Urothelium cell line (cell line): ENCODE data around the gene AIF1L.
A peak's percentile ranks its signal among the peaks of the same experiment; 100 is the strongest.
"Not testable (repeated sequence)": the region's sequence is repeated elsewhere in the genome, so short reads cannot be mapped to it uniquely, and the experiment has no call there.

Experiments used
- DNase-seq: peaks from one replicate; pipeline ENCODE4 v3.0.0; 2011; ENCODE audit warnings: low spot score, mixed read lengths
- FAIRE-seq: peaks from 2 replicates; lab custom pipeline; 2011; peaks lifted over from hg19 to GRCh38; lab: Jason Lieb, UNC

AIF1L gene

DNA sequence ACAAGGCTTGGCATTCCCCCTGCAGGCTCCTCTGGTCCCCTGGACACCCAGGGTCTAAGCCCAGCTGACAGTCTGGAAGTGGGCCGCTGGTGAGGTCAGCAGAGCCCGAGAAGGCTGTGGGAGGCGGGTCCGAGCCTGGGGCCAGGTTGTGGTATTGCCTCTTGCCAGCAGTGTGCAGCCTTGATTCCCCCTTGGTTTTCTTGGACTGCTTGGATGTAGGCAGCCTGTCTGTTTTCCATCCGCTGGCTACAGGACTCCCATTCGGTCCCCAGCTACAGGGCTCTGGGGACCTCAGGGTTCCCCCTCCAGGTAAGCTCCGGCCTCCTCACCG is 1.6 kb downstream of the AIF1L start:
- FAIRE-seq: no peak
- DNase-seq: no peak

DNA sequence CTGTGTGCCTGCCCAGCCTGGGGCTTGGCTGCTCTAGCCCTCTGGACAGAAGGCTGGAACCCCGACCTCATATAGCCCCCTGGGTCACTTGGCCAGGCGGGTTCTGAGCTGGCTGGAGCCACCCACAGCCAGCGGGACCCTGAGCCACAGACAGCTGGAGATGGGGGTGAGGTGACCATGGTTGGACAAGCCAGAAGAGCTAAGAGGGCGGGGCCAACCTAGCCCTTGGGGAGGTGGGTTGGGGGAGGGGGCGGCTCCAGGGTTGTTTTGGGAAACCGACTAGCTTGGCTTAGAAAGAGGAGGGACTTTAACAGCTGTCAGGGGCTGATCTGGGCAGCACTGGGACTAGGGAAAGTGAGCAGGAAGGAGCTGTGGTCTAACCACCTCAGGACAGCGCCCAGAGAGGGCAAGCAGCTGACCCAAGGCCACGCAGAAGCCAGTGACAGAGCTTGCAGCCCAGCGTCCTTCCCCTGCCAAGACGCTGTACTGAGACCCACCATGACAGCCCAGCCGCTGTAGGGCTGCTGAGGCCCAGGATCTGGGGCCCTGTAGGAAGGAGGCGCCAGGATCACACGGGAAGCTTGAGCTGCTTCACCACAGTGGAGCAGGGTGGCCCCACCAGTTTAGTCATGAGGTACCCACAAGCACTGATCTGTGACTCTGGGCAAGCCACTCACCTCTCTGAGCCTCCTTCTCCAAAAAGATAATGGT is 2.2 kb downstream of the AIF1L start:
- FAIRE-seq (no peak), DNase-seq (no peak)

GRCh38 chr9:131099102-131099606 is 2.8 kb downstream of the AIF1L start:
- no peak for DNase-seq
- FAIRE-seq: no peak

DNA sequence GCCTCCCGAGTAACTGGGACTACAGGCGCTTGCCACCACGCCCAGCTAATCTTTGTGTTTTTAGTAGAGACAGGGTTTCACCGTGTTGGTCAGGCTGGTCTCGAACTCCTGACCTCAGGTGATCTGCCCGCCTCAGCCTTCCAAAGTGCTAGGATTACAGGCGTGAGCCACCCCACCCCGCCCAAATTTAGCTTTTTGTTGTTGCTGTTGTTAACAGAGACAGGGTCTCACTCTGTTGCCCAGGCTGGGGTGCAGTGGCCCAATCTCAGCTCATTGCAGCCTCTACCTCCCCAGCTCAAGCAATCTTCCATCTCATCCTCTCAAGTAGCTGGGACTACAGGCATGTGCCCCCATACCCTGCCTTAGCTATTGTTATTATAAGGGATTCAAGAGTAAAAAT is 3.5 kb downstream of the AIF1L start:
- FAIRE-seq, DNase-seq: not testable (repeated sequence)

DNA sequence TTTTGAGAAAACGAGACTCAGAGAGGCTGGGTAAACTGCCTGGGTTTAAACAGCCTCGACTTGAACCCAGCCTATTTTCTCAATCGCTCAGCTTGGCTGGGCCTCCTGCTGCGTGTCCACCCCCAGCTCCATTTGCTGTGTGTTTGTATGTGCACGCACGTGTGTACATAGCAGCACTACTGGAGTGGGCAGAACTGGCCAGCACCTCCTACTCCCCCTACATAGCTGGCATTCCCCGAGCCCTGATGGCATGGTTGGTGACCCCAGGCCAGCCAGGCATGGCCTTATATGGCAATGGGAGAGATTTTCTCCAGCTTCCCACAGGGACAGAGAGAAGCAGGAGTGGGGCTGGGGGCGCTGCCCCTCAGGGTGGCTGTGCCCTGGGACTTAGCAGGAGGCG is 4.1 kb downstream of the AIF1L start:
- FAIRE-seq (no peak), DNase-seq (no peak)

DNA sequence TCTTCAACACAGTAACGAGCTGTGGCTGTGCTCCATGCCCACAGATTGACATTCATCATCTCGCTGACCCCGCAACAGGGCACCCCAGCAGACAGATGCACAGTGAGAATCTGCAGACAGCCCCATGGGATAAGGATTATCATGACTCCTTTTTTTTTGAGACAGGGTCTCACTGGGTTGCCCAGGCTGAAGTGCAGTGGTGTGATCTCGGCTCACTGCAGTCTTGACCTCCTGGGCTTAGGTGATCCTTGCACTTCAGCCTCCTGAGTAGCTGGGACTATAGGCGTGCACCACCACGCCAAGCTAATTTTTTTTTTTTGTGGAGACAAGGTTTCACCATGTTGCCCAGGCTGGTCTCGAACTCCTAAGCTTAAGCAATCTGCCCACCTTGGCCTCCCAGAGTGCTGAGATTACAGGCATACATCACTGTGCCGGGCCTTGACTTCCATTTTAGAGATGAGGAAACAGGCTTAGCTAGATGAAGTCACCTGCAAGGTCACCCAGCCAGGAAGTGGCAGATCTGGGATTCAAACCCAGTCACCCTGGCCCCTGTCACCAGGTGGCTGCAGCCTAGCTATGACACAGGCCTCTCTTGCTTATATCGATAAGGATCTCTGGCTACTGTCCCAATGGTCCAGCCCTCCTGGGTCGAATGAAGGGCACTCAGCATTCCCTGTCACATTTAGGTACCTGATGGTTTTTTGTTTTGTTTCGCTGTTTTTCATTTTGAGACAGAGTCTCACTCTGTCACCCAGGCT is 5.1 kb downstream of the AIF1L start:
- FAIRE-seq: no peak
- DNase-seq: no peak

DNA sequence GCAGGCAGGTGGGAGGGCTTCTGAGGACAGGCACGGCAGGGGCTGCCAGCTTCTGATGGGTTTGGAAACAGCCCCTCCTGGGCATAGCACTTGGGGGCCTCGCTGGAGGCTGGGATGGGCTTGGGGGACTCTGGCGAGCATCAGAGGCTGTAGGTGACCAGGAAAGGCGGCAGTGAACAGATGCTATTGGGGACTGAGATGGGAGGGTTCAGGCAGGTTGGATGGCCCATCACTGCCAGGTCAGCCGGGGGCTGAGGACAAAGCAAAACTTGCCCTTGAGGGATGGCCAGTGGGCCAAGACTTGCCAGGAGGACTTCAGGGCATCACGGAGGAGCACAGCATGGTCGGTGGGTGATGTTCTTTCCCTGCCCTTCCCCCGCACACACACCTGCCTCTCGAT is 6.7 kb downstream of the AIF1L start:
- DNase-seq: no peak
- FAIRE-seq: no peak

- FAIRE-seq (no peak), DNase-seq (no peak)
Measured at GRCh38 chr9:131103535-131103934, 7.2 kb downstream of the AIF1L start.

DNA sequence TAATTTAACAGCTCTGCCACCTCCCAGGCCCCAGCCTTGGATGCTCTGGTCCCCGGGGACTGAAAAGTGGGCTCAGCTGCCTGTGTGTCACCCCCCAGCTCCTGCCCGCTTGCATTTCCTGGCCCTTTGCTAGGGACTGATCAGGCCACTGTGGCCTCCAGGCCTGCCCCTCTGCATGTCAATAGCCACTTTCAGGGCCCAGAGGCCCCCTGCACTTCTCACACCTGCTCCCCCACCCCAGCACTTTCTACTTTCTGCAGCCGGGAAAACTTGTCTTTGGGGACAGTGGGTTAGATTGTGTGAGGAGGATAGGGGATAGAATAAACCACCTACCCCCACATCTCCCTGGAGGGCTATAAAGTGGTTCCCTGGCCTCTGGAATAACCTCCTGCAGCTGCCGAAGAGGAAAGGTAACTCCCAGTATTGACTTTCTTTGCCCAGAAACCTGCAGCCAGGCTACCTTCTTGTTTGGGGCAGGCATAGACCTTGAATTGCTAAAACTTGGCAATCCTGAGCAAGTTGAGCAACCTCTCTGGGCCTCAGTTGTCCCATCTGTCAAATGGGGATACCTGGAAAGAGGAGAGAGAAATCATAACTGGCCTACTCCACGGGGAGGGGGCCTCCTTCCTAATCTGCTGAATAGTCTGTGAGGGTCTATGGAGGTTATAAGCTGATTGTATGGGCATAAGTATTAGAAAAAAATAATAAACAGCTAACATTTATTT is 7.8 kb downstream of the AIF1L start:
- FAIRE-seq: no peak

GRCh38 chr9:131105952-131106351 is 9.6 kb downstream of the AIF1L start:
- DNase-seq (no peak), FAIRE-seq (no peak)

More for the DNA sequence above, 7.8 kb downstream of the AIF1L start:
- no peak for DNase-seq

DNA sequence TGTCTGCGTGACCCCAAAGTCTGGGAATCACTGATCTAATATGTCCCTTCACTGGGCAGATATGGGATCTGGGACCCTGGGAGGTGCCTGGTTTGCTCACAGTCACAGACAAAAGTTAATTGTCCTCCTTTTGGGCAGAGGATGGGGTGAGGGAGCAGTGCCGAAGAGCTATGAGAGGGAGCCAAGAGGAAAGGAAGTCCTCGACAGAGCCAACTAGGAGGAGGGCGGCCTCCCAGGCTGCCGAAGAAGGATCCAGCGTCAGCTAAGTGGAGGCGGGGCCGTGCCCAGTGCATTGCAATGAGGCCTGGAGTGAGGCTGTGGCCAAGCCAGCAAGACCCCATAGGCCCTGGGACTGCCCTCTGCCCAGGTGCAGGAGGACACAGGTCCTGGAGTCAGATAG is 11.4 kb downstream of the AIF1L start:
- no peak for FAIRE-seq

DNA sequence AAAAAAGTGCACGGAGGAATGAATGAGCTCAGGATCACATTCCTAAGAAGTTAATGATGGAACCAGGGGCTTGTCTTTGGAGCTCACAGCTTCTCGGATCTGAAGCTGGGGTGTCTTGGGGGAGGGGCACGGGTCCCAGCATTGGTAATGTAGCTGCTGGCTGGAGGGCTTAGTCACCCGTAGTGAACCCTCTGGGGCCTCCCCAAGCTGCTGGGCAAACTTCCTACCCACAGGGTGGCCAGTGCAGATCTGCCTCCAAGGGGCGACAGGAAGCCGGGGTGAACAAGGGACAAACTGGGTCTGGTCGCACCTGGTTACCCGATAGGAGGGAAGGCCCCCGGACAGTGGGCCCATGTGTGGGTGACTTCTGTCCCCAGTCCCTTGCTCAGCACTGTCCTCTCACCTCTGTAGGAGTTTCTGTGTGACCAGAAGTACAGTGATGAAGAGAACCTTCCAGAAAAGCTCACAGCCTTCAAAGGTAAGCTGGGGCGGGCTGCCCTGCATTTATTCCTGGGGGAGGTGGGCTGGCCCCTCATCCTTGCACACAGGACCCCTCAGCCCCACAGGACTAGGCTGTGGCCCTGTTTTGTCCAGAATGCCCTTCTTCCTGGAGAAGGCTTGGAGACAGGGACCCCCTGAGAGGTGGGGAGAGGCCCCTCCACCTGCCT is 15.0 kb downstream of the AIF1L start:
- FAIRE-seq: no peak
- no peak for DNase-seq

More for the DNA sequence above, 11.4 kb downstream of the AIF1L start:
- DNase-seq: no peak

DNA sequence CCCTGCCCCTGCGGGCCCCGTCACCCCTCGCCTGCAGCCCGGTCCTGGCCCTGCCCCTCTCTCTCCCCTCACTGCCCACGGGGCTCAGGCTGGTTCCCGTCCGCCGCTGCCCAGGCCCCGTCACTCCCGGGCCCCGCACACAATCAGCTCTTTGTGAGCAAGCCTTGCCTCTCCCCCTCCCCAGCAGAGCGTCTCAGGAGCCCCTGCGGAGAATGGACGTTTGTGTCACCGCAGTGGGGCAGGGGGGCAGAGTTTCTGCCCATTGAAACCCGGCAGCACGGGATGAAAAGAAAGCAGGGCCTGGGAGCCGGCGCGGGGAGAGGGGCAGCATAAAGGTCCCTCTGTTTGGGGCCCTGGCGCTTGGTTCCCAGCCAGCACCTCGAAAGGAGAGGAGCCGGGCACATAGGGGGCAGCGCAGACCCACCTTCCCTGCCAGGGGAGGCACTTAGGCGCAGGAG is 15.6 kb downstream of the AIF1L start:
- DNase-seq (no peak), FAIRE-seq (no peak)

DNA sequence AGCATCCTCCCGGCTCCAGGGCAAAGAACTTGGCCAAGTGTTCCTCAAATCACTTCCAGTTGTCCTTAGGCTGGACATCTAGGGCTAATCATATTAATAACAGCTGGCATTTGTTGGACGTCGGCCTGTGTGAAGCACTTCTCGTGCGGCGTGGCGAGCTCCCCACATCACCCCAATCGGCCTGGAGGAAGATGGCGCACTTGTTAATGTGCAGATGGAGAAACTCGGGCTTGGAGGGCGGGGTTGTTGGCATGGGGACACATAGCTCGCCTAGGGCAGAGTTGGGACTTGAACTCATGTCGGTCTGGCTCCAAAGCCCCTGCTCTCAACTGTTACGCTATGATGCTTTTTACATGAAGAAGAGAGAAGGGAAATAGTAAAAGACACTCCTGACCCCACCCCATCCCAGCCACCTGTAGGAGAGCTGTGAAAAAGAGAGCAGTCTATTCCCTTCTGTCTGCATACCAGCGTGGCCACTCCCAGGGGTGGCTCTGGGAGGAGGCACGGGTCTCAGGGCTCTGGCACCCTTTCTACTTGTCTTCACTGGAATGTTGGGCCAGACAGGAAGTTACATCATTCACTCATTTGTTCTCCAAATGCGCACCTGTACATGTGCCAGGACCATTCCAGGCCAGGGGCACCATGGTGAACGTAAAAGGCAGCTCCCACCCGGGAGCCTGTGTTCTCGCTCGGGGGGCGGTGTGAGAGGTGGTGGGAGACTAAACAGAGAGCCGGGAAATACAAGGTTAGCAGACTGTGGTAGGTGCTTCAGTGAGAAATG is 16.2 kb downstream of the AIF1L start:
- FAIRE-seq: no peak

GRCh38 chr9:131113655-131114054 is 17.3 kb downstream of the AIF1L start:
- DNase-seq (no peak), FAIRE-seq (no peak)

More for the DNA sequence above, 16.2 kb downstream of the AIF1L start:
- DNase-seq: peak; percentile 62

DNA sequence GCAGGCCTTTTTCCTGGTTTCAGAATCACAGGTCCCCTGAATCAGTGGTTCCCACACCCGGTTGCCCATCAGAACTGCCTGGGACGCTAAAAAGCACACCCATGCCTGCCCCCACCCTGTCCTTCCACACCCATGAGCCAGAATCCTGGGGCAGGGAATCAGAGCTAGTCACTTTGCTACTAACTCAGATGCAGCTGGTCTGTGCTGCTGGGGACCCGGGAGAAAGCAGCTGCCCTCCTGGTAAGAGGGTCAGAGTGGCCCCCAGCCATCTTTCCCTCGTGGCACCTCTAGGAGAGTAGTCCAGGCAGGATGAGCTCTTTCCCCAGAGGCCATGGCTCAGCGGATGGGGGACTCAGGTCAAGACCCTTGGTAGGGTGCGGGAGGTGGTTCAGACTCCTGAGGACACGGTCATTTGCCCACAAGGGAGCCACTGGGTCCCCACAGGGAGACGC is 17.8 kb downstream of the AIF1L start:
- no peak for FAIRE-seq
- DNase-seq: no peak

- DNase-seq, FAIRE-seq: not testable (repeated sequence)
Measured at GRCh38 chr9:131115360-131115742, 19.0 kb downstream of the AIF1L start.

- no peak for FAIRE-seq
- no peak for DNase-seq
Measured at GRCh38 chr9:131116281-131117120, 20.2 kb downstream of the AIF1L start.

- DNase-seq: no peak
- no peak for FAIRE-seq
Measured at GRCh38 chr9:131117121-131117761, 20.9 kb downstream of the AIF1L start.
